Heart left ventricle (tissue), 13 donors: ENCODE data around the gene ALCAM.
"Not testable (repeated sequence)": the region's sequence is repeated elsewhere in the genome, so short reads cannot be mapped to it uniquely, and the experiment has no call there.

Source experiments
- CTCF ChIP-seq, 12 donors: fragments of 200-600 bp; sonication (generic) in 4 of 12; IDR thresholded peaks; one replicate each; pipeline versions ENCODE4 v1.5.0 to v1.8.0; 2018 to 2022; ENCODE audit warnings: antibody characterized with exemption in 12 of 12, mild to moderate bottlenecking in 5 of 12
- POLR2A ChIP-seq, 2 donors: fragments of 450-650 bp; IDR thresholded peaks; one replicate each; pipeline ENCODE4 v1.6.1; 2017; ENCODE audit warnings: antibody characterized with exemption in 2 of 2, mild to moderate bottlenecking in 2 of 2, moderate library complexity in 2 of 2
- donor health status: ischemic (EF 13 %, LVEDD 7.1; RV severe dilation, severe dysfunction).
- donor health status: DM: no; HTN: yes; CAD: no.
- donor health status: DM: no; HTN: no; CAD: no.
- donor health status: ischemic (EF 25% LVEDD 6.9; RV normal size, moderate dysfunction).
- donor health status: ischemic (EF 25% LVEDD 5.7; RV mildly dilated, moderate dysfunction).
- donor health status: ischemic (EF 35%, LVEDD 5.7; RV mildly dilated, moderate dysfunction).
- donor health status: nonischemic (EF 11% LVEDD 7.7; RV severe dilation, severe dysfunction).
- donor health status: DM: yes; HTN: yes; CAD: no.
- donor health status: PGD.
- donor health status: ischemic (EF 29% LVEDD 5.4; RV normal size, mild dysfunction).
- donor health status: nonischemic (EF 23%, LVEDD 6.1; RV moderate dilation, normal function).

GRCh38 chr3:105602286-105602685 lies 235.6 kb downstream of the ALCAM start:
- TF ChIP-seq CTCF, POLR2A (IDR thresholded peaks at IDR 0.05): not testable (repeated sequence)
